ENCODE results near the gene SARNP.
"Not testable (repeated sequence)": the region's sequence is repeated elsewhere in the genome, so short reads cannot be mapped to it uniquely, and the experiment has no call there.

The SARNP gene

GRCh38 chr12:55838361-55838760 is 20.8 kb upstream of the SARNP start:
- no peak for DNase-seq

DNA sequence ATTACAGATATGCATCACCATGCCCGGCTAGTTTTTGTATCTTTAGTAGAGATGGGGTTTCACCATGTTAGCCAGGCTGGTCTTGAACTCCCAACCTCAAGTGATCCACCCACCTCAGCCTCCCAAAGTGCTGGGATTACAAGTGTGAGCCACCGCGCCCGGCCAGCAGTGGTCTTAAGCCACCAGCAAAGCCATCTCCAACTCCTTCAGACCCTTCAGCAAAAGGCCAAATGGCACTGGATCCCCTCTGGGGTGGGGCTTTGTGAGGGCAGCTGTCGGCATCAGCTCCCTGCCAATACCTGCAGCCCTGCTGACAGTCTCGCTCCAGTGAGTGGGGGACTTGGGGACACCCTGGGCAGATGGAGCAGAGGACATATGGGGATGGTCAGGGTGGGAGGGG is 16.9 kb upstream of the SARNP start:
- not testable (repeated sequence) for DNase-seq

- no peak for DNase-seq
Observed at GRCh38 chr12:55833056-55833455, 15.5 kb upstream of the SARNP start.

DNA sequence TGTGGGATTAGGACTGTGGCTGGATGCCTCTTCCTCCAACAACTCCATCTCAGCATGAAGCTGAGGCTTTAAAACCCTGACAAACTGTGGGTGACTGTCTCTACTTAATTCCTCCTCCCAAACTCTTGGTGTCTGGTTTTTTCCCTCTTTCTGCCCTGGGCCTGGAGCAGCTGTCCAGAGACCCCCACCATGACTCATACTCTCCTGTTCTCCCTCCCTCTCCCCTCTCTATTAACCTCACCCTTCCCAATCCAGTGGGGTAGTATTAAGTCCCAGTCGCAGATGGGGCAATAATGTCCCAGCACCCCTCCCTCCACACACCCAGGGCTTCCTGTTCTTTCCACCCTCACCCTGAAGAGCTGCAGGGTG is 13.9 kb upstream of the SARNP start:
- DNase-seq = no peak

DNA sequence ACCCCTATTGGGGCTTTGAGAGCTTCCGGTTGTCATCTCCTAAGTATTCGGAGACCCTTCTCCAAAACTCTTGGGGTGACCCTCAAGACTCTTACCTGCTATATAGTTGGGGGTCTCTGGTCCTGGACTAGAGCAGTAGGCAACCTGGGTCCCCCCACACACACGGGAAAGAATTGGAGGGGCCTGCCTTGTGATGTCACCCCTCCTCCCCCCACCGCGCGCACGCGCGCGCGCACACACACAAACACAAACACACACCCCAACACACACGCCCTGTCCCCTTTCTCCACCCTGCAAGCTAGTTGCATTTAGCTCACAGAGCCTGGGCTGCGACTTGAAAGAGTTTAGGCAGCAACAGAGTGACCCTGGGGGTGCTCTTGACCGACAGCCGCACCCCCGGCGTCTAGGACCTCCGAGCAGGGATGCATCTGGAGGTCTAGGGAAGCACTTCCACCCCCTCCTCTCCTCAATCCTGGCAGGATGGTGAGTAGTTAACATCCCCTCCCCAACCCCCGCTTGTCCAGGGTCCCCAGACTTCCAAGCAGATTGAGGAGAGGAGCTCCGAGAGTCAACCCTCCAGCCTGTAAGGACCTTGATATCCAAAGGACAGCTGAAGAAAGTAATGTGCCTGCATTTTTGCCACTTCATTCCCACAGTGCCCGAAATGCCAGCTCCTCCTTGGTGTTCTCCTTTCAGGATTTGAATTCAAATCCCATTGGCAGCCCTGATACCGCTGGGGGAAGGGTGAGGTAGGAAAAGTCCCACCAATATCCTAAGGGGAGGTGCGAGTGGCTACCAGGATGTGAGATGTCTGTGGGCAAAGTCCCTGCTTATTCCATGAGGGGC is 13.3 kb upstream of the SARNP start:
- no peak for DNase-seq

DNA sequence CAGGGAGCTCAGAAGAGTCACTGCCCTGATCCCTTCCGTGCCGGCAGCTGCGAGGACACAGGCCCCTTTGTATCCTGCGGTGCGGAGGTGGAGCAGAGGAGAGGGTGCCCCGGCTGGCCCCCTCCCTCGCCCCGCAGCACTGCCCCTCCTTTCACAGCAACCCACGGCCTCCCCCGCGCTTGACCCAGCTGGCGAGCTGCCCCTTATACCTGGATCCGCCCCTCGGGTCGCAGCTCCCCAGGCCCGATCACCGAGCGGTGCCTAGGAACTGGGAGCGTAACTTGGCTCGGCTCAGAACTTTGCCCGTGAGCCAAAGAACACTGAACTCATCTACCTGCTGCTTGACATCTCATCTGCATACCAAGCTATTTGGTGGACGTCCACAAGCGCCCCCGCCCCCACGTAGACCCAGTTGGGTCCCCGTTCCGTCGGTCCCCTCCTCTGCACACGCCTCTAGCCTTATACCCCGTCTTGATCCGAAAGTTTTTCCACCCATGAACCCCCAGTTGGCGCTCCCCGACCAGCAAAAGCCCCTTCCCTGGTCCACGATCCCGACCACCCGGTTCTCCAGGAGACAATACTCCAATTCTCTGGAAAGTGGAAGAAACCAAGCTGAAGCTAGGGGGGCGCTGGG is 12.6 kb upstream of the SARNP start:
- DNase-seq = no peak

DNA sequence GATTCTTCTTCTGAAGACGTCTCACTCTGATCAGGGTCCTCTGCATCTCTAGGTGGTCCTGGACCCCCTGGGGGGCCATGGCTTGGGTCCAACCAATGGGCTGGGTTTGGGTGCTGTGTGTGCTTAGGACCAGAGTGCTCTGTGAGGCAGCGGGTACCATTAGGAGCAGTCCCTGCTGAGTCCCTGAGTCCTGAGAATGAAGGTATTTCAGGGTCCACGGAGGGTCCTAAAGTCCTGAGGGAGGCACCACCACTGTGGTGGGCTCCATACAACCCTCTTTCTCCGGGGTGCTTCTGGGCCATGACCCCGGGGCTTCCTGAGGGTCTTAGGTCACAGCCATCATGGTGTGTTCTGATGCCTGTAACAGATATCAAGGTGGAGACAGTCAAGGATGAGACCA is 10.8 kb upstream of the SARNP start:
- no peak for DNase-seq

- no peak for DNase-seq
Observed at GRCh38 chr12:55827806-55828205, 10.3 kb upstream of the SARNP start.

DNA sequence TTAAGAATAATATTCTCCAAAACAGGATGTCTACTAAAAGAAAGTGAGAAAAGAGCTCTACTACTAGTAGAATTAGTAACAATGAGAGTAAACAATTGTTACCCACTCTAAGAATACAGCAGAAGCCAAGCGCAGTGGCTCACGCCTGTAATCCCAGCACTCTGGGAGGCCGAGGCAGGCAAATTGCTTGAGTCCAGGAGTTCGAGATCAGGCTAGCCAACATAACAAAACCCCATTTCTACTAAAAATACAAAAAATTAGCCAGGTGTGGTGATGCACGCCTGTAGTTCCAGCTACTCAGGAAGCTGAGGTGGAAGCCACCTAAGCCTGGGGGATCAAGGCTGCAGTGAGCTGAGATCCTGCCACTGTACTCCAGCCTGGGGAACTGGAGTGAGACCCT is 7.2 kb upstream of the SARNP start:
- DNase-seq = no peak

GRCh38 chr12:55823419-55823818 is 5.9 kb upstream of the SARNP start:
- no peak for DNase-seq

DNA sequence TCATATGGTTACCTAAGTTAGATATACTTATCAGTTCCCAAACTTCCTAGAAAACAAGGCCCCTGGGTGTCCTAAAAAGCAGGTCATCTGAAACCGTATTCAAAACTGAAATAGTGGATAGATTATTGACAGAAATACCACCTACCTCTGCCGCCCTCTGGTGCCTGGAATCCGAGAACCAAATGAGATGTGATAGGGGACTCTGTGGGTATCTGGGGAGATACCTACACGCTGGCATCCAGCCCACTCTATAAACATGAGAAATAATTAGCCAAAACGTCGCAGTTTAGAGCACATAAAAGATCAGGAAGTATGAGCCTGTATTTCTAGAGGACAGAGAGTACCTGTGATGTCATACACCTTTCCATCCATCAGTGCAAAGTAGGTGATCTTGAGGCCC is 4.7 kb upstream of the SARNP start:
- DNase-seq = no peak

- no peak for DNase-seq
Observed at GRCh38 chr12:55820679-55821078, 3.2 kb upstream of the SARNP start.

GRCh38 chr12:55818886-55819285 is 1.4 kb upstream of the SARNP start:
- no peak for DNase-seq

DNA sequence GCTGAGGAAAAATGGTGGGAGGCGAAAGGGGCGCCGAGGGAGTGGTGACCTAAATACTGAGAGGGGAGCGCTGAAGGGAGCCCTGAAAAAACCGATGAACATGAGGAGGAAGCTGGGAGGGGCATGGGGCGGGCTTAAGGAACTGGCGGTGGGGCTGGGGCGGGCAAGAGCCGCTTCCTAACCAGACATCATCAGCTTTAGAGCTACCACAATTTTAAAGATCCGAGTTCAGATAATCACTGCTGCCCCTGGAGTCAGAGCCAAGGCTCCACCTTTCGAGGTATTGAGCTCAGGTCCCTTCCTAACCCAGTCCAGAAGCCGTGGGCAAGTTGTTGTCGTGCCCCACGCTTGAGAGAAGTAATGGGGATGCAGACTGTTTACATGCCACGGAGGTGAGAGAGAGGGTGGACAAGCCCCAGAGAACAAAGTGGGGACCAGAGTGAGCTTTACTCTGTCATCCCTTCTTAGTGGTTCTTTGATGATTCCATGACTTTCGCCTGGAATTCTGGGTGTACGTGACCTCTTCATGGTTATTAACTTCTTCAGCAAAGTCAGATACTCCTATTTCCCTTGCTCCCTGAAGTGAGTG is 710 bp upstream of the SARNP start:
- DNase-seq = no peak

DNA sequence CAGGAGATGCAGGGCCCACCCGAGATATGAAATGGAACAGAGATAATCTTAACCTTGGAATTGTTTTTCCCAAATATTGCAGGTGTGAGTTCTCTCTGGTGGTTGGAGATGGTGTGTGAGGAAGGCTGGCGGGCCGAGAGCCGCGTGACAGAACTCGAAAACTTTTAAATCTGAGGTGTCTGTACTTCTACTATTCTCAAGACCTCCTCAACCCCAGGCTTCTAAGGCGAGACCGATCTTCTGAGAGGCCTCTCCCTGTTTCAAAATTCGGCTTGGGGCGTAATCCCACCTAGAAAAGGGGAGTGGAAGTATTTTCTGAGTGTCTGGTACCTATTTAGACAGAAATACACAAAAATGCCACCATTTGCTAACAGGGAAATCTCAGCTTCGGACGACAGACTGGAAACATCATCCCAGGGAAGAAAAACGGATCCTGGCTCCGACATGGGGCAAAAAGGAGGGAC is 611 bp downstream of the SARNP start:
- DNase-seq = no peak

- no peak for DNase-seq
Observed at GRCh38 chr12:55815473-55815872, 2.1 kb downstream of the SARNP start.

DNA sequence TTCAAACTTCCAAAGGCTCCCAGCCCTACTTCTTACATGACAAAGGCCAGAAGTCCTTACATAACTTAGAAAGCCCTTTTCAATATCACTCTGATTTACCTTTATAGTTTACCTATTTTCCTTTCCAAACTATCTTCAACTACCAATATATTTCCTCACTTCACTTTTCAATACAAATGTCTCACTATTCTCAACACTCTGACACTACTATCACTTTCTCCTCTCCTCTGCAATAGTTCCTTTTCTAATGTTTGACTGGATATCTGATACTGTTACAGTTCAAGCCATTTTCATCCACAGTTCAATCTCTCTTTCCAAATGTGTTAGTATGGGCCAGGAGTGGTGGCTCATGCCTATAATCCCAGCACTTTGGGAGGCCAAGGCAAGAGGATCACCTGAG is 3.3 kb downstream of the SARNP start:
- DNase-seq = no peak

- DNase-seq = no peak
Observed at GRCh38 chr12:55812088-55812487, 5.4 kb downstream of the SARNP start.

DNA sequence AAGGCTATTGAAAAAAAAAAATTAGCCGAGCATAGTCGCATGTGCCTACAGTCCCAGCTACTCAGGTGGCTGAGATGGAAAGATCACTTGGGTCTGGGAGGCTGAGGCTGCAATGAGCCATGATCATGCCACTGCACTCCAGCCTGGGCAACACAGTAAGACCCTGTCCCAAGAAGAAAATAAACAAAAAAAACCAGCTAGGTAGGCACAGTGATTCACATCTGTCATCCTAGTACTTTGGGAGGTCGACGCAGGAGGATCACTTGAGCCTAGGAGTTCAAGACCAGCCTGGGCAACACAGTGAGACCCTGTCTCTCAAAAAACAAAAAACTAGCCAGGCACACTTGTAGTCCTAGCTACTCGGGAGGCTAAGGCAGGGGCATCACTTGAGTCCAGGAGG is 8.2 kb downstream of the SARNP start:
- no peak for DNase-seq

DNA sequence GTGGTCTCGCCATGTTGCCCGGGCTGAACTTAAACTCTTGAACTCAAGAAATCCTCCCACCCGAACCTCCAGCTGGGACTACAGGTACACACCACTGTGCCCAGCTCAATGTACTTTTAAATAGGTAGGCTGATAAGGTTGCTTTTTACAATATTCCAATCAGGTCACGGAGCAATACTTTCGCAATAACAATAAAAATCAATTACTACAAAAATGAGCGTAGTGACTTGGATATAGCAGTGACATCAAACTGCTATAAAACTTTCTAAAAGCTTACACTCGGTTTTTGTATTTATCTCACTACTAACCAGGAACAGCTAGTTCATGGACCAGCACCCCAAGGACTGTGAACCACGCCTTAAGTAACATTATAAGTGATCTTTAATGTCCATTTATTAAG is 10.5 kb downstream of the SARNP start:
- DNase-seq = no peak

- no peak for DNase-seq
Observed at GRCh38 chr12:55797550-55797949, 20.0 kb downstream of the SARNP start.

DNA sequence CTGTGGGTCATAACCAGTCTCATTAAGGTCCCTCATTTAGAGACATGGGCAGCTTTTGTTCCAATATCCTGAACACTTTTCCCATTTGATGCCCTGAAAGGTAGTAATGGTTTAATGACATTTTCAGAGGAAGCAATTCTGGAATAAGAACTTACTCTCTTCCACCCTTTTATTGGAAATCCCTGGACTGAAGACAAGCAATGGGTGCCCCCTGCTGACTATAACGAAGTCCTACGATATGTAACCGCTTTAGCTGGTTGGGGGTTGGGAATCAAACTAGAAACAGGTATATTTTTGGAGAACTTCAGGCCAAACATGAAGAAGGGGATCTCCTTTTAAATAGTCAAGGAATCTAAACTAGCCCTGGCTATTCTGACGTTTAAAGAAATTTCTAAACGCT is 20.5 kb downstream of the SARNP start:
- DNase-seq = no peak

DNA sequence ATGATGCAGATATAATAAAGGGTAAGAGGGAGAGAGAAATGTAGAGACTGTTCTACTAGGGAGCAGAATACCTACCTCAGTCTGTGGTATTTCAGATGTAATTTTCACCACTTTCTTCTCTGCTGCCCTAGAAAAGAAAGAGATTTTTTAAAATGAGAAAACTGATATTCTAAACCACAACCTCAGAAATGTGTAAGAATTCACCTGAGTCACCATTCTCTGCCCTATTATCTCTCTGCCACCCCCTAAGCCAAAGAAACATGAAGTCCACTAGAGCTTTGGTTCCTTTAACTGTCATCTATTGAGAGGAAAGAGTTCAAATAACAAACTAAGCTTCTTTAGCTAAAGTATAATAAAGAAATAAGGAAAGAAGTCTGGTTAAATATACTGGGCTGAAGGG is 21.6 kb downstream of the SARNP start:
- no peak for DNase-seq

- no peak for DNase-seq
Observed at GRCh38 chr12:55789893-55790292, 27.6 kb downstream of the SARNP start.
